OCI-LY1 (cell line): ENCODE measurements around the gene MUTYH.
"Not testable (repeated sequence)": the region's sequence is repeated elsewhere in the genome, so short reads cannot be mapped to it uniquely, and the experiment has no call there.

Experiments
- H2AFZ ChIP-seq: fragments of 200-600 bp; sonication (generic), shearing (Covaris generic); 2 replicates; pipeline ENCODE4 v1.6.0; 2014; ENCODE audit warnings: antibody characterized with exemption, mild to moderate bottlenecking, low read length
- H3F3A ChIP-seq: fragments of 200-600 bp; sonication (generic), shearing (Covaris generic); 2 replicates; pipeline ENCODE4 v1.6.0; 2014; ENCODE audit warnings: mild to moderate bottlenecking, antibody characterized with exemption, low read length, moderate library complexity; ENCODE audit not compliant: insufficient read depth
- H3K27ac ChIP-seq: fragments of 200-600 bp; sonication (generic); 2 replicates; pipeline ENCODE4 v1.5.1; 2014; ENCODE audit warnings: low read length, mixed run types, mild to moderate bottlenecking, low read depth; ENCODE audit not compliant: poor library complexity, severe bottlenecking
- H3K27me3 ChIP-seq: fragments of 200-600 bp; sonication (generic); 2 replicates; pipeline ENCODE4 v1.6.0; 2014; ENCODE audit warnings: antibody characterized with exemption, mild to moderate bottlenecking, low read length, moderate library complexity; ENCODE audit not compliant: insufficient read depth
- H3K36me3 ChIP-seq: fragments of 200-600 bp; sonication (generic); 2 replicates; pipeline ENCODE4 v1.6.1; 2014; ENCODE audit warnings: mild to moderate bottlenecking, antibody characterized with exemption, low read length, moderate library complexity, mixed read lengths; ENCODE audit not compliant: insufficient read depth
- H3K4me1 ChIP-seq: fragments of 200-600 bp; sonication (generic); 2 replicates; pipeline ENCODE4 v1.5.1; 2014; ENCODE audit warnings: mild to moderate bottlenecking, low read length, moderate library complexity; ENCODE audit not compliant: insufficient read depth, severe bottlenecking
- H3K4me2 ChIP-seq: fragments of 200-600 bp; sonication (generic), shearing (Covaris generic); 2 replicates; pipeline ENCODE4 v1.6.1; 2014; ENCODE audit warnings: low read length
- H3K4me3 ChIP-seq: fragments of 200-600 bp; sonication (generic); 2 replicates; pipeline ENCODE4 v1.5.1; 2014; ENCODE audit warnings: low read length, low read depth, mild to moderate bottlenecking, mixed read lengths; ENCODE audit not compliant: poor library complexity, severe bottlenecking
- H3K79me2 ChIP-seq: fragments of 200-600 bp; shearing (Covaris generic); 2 replicates; pipeline ENCODE4 v1.6.1; 2016; ENCODE audit warnings: mixed run types, low read length, mixed read lengths; ENCODE audit not compliant: insufficient read depth
- H3K9ac ChIP-seq: fragments of 200-600 bp; sonication (generic), shearing (Covaris generic); 2 replicates; pipeline ENCODE4 v1.6.1; 2014; ENCODE audit warnings: mild to moderate bottlenecking, low read length, mixed read lengths
- H3K9me2 ChIP-seq: fragments of 200-600 bp; sonication (generic), shearing (Covaris generic); 2 replicates; pipeline ENCODE4 v1.6.1; 2014; ENCODE audit warnings: low read depth, mild to moderate bottlenecking, low read length, mixed read lengths
- H3K9me3 ChIP-seq: fragments of 200-600 bp; shearing (Covaris generic); 2 replicates; pipeline ENCODE4 v1.6.1; 2014; ENCODE audit warnings: low read length, mixed read lengths
- H4K20me1 ChIP-seq: fragments of 200-600 bp; sonication (generic), shearing (Covaris generic); 2 replicates; pipeline ENCODE4 v1.6.0; 2016; ENCODE audit warnings: mild to moderate bottlenecking, low read length; ENCODE audit not compliant: insufficient read depth
- CTCF ChIP-seq: fragments of 200-600 bp; sonication (generic), shearing (Covaris generic); IDR thresholded peaks from 2 replicates; pipeline ENCODE4 v1.5.1; 2017; ENCODE audit warnings: mild to moderate bottlenecking, antibody characterized with exemption, low read length, moderate library complexity, mixed read lengths
- EZH2 ChIP-seq: fragments of 200-600 bp; sonication (generic), shearing (Covaris generic); IDR thresholded peaks from 2 replicates; pipeline ENCODE4 v1.8.0; 2017; ENCODE audit warnings: borderline replicate concordance, mixed run types, mild to moderate bottlenecking, antibody characterized with exemption, low read length, moderate library complexity, mixed read lengths

The MUTYH gene

GRCh38 chr1:45339789-45340558 lies at the start of gene MUTYH, which contains the start of gene TOE1:
Gene MUTYH, minus strand, starts transcription at chr1:45340440. Its CDS starts 5,935 bp downstream, at chr1:45334505.
Gene TOE1, plus strand, starts transcription at chr1:45340170. Its CDS starts 83 bp downstream, at chr1:45340253.
- Histone ChIP-seq H3K9me2 (no peaks in the 10 kb centered on the region), H3K27ac (peak within 1 kb of the TSS; percentile 84), H3K9ac (peak within 1 kb of the TSS; percentile 99), H3K36me3 (peaks cover 42% of the 10 kb centered on the region), H3K9me3 (no peaks in the 10 kb centered on the region), H3K4me1 (peaks cover 27% of the 10 kb centered on the region), H3F3A (no peaks in the 10 kb centered on the region), H3K4me3 (peak within 1 kb of the TSS; percentile 99), H3K27me3 (no peaks in the 10 kb centered on the region), H4K20me1 (no peaks in the 10 kb centered on the region), H2AFZ (no peak within 1 kb of the TSS), H3K79me2 (peaks cover 5% of the 10 kb centered on the region), H3K4me2 (peak within 1 kb of the TSS; percentile 99)
- TF ChIP-seq EZH2 (no peak), CTCF (no peak)

- H4K20me1 ChIP-seq, result no peaks in the 10 kb centered on the region
- H3K79me2 ChIP-seq, result no peaks in the 10 kb centered on the region
- H3K4me3 ChIP-seq, result no peak overlapping the region
- no peaks in the 10 kb centered on the region for H3K4me1 ChIP-seq
- H3K27me3 ChIP-seq, result no peaks in the 10 kb centered on the region
- H3K36me3 ChIP-seq, result no peaks in the 10 kb centered on the region
- no peak overlapping the region for H3K9ac ChIP-seq
- H3K4me2 ChIP-seq, result no peak overlapping the region
- no peak overlapping the region for H2AFZ ChIP-seq
- H3K27ac ChIP-seq, result no peak overlapping the region
- H3K9me2 ChIP-seq, result no peaks in the 10 kb centered on the region
- no peaks in the 10 kb centered on the region for H3K9me3 ChIP-seq
- TF ChIP-seq CTCF (no peak), EZH2 (no peak)
- H3F3A ChIP-seq, result no peaks in the 10 kb centered on the region
Observed at GRCh38 chr1:45386219-45386618, 46.0 kb upstream of the MUTYH start.

DNA sequence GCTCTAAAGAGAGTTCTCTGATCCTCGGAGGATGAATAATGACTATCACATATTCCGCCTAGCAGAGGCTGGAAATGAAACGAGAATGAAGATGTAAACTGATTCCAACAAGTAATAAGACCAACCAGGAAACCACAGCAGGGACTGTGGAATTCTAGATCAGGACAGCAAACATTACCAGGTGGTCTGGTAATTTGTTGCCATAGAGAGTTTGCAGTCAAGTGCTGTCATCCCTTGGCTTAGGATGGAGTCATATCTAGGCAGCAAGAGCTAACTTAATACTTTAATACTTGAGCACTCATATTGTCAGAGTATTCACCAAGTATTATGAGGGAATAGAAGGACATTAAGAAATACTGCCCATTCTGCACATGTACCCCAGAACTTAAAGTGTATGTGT lies 45.1 kb upstream of the MUTYH start:
- H3K36me3 ChIP-seq, result no peaks in the 10 kb centered on the region
- no peaks in the 10 kb centered on the region for H3K27me3 ChIP-seq
- no peak overlapping the region for H3K4me3 ChIP-seq
- no peaks in the 10 kb centered on the region for H3K79me2 ChIP-seq
- H2AFZ ChIP-seq, result no peak overlapping the region
- H3K9me3 ChIP-seq, result no peaks in the 10 kb centered on the region
- H3K9ac ChIP-seq, result no peak overlapping the region
- no peak overlapping the region for H3K27ac ChIP-seq
- H4K20me1 ChIP-seq, result no peaks in the 10 kb centered on the region
- H3K4me2 ChIP-seq, result no peak overlapping the region
- no peaks in the 10 kb centered on the region for H3K4me1 ChIP-seq
- no peaks in the 10 kb centered on the region for H3F3A ChIP-seq
- TF ChIP-seq CTCF, result no peak
- no peak for TF ChIP-seq EZH2
- no peaks in the 10 kb centered on the region for H3K9me2 ChIP-seq

GRCh38 chr1:45384213-45384612 lies 44.0 kb upstream of the MUTYH start:
- not testable (repeated sequence) for H3K4me1 ChIP-seq, H3K79me2 ChIP-seq, H3K36me3 ChIP-seq, H3K9ac ChIP-seq, H2AFZ ChIP-seq, H3K9me2 ChIP-seq, H3K4me2 ChIP-seq, H3F3A ChIP-seq, H3K27me3 ChIP-seq, H4K20me1 ChIP-seq, H3K9me3 ChIP-seq, H3K4me3 ChIP-seq, H3K27ac ChIP-seq
